ENCODE measurements around the gene ICAM4. TPM values are rescaled to one million over a fixed set of nuclear protein-coding genes. Genes with fewer than 3 reads are reported as not detected.

The ICAM4 gene
- total and polyA plus RNA-seq, 9 of the 15 experiments (the other 6 are each of a cell fraction or from before 2014, with no cell fraction given) = 14.1 to 86.1 (median 29.6) TPM

GRCh38 chr19:10332965-10333757 is 46.4 kb downstream of the ICAM4 start, which contains the start of gene RAVER1 (continued):
- TF ChIP-seq, protein P1, sequence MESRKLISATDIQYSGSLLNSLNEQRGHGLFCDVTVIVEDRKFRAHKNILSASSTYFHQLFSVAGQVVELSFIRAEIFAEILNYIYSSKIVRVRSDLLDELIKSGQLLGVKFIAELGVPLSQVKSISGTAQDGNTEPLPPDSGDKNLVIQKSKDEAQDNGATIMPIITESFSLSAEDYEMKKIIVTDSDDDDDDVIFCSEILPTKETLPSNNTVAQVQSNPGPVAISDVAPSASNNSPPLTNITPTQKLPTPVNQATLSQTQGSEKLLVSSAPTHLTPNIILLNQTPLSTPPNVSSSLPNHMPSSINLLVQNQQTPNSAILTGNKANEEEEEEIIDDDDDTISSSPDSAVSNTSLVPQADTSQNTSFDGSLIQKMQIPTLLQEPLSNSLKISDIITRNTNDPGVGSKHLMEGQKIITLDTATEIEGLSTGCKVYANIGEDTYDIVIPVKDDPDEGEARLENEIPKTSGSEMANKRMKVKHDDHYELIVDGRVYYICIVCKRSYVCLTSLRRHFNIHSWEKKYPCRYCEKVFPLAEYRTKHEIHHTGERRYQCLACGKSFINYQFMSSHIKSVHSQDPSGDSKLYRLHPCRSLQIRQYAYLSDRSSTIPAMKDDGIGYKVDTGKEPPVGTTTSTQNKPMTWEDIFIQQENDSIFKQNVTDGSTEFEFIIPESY (CRISPR knock-in tag; IDR thresholded peaks at IDR 0.05) = peak; percentile 82
- TF ChIP-seq ZKSCAN1 (IDR thresholded peaks at IDR 0.05; ENCODE audit: low read depth, low read length) (peak; percentile 45; the same call in 1 of the 2 replicates), OTX1 (CRISPR knock-in tag; IDR thresholded peaks at IDR 0.05) (peak; percentile 42; the same call in 1 of the 2 replicates), FOXA3 (CRISPR knock-in tag; conservative IDR thresholded peaks at IDR 0.05 in 1 of 2, IDR thresholded peaks at IDR 0.05 in 1 of 2) (no peak; a peak in 1 of 4 replicates), FUS (optimal IDR thresholded peaks at IDR 0.05; ENCODE audit: low read depth, low read length) (no peak), PHB2 (IDR thresholded peaks at IDR 0.05; ENCODE audit: low read depth) (peak; percentile 25; the same call in 1 of the 2 replicates), TAL1 (IDR thresholded peaks at IDR 0.05) (peak; percentile 3; the same call in 1 of the 2 replicates), FOXK2 (conservative IDR thresholded peaks at IDR 0.05 in 1 of 2, IDR thresholded peaks at IDR 0.05 in 1 of 2; ENCODE audit: low read depth in 2 of 2) (peak in 1 of 2 experiments; percentile 99; a peak in 2 of 4 replicates), C11orf30 (IDR thresholded peaks at IDR 0.05; ENCODE audit: low read depth) (peak; percentile 93), SRSF9 (IDR thresholded peaks at IDR 0.05; ENCODE audit: borderline replicate concordance, low read depth, low read length) (no peak), ELF2 (CRISPR knock-in tag; IDR thresholded peaks at IDR 0.05) (peak; percentile 72), PKNOX1 (IDR thresholded peaks at IDR 0.05) (peak; percentile 42; the same call in 1 of the 2 replicates), E2F5 (CRISPR knock-in tag; IDR thresholded peaks at IDR 0.05) (peak; percentile 80), TCF7 (IDR thresholded peaks at IDR 0.05; ENCODE audit: borderline replicate concordance) (peak; percentile 47; the same call in 1 of the 2 replicates), E2F8 (IDR thresholded peaks at IDR 0.05; ENCODE audit: low read depth, partially characterized antibody) (peak; percentile 95)
- TF ChIP-seq, protein P2, sequence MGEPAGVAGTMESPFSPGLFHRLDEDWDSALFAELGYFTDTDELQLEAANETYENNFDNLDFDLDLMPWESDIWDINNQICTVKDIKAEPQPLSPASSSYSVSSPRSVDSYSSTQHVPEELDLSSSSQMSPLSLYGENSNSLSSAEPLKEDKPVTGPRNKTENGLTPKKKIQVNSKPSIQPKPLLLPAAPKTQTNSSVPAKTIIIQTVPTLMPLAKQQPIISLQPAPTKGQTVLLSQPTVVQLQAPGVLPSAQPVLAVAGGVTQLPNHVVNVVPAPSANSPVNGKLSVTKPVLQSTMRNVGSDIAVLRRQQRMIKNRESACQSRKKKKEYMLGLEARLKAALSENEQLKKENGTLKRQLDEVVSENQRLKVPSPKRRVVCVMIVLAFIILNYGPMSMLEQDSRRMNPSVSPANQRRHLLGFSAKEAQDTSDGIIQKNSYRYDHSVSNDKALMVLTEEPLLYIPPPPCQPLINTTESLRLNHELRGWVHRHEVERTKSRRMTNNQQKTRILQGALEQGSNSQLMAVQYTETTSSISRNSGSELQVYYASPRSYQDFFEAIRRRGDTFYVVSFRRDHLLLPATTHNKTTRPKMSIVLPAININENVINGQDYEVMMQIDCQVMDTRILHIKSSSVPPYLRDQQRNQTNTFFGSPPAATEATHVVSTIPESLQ (CRISPR knock-in tag; IDR thresholded peaks at IDR 0.05) = peak; percentile 63
